ENCODE results near the gene SIAH2.

- TF ChIP-seq CTCF (IDR thresholded peaks at IDR 0.05) (peak in 3 of 4 donors; percentile 10 to 19 (median 18)), POLR2A (IDR thresholded peaks at IDR 0.05) (peak; percentile 49)
Observed at GRCh38 chr3:150703756-150704344, 59.1 kb downstream of the SIAH2 start, which contains the start of gene ERICH6.

All from right lobe of liver (tissue), 4 donors.